GM18909 (cell line): Measurements from ENCODE around the gene PRR15L.

Source experiments
- ATAC-seq: cut with Tn5 transposase; IDR thresholded peaks from one replicate; pipeline ENCODE4 v1.9.1; 2021; ENCODE audit warnings: mild to moderate bottlenecking; ENCODE audit not compliant: unreplicated experiment, poor library complexity

Gene PRR15L

GRCh38 chr17:47966079-47966519, 8.4 kb upstream of the PRR15L start:
- ATAC-seq, result no peak

GRCh38 chr17:47964856-47965255, 7.2 kb upstream of the PRR15L start:
- ATAC-seq, result no peak

GRCh38 chr17:47962901-47963300, 5.2 kb upstream of the PRR15L start:
- no peak for ATAC-seq

- no peak for ATAC-seq
These were observed 3.7 kb upstream of the PRR15L start for GRCh38 chr17:47961406-47961805.

- no peak for ATAC-seq
These were observed 2.4 kb upstream of the PRR15L start for GRCh38 chr17:47959825-47960655.

- no peak for ATAC-seq
These were observed 692 bp downstream of the PRR15L start for GRCh38 chr17:47956791-47957590.

GRCh38 chr17:47955497-47956461, 1.9 kb downstream of the PRR15L start:
- ATAC-seq, result no peak

GRCh38 chr17:47953909-47954308, 3.8 kb downstream of the PRR15L start:
- ATAC-seq, result no peak

- no peak for ATAC-seq
These were observed 5.3 kb downstream of the PRR15L start for GRCh38 chr17:47952171-47953021.

- no peak for ATAC-seq
These were observed 7.2 kb downstream of the PRR15L start for GRCh38 chr17:47950448-47950847.

GRCh38 chr17:47949946-47950345, 7.7 kb downstream of the PRR15L start:
- no peak for ATAC-seq

- peak; percentile 70 for ATAC-seq
These were observed 8.4 kb downstream of the PRR15L start for GRCh38 chr17:47949197-47949759.

GRCh38 chr17:47948706-47949196, 8.9 kb downstream of the PRR15L start:
- no peak for ATAC-seq

- ATAC-seq, result peak; percentile 64
These were observed 10.7 kb downstream of the PRR15L start for GRCh38 chr17:47946929-47947397.

GRCh38 chr17:47946516-47946915, 11.2 kb downstream of the PRR15L start:
- no peak for ATAC-seq

GRCh38 chr17:47945529-47946508, 11.9 kb downstream of the PRR15L start:
- no peak for ATAC-seq

- no peak for ATAC-seq
These were observed 12.6 kb downstream of the PRR15L start for GRCh38 chr17:47945080-47945479.

- no peak for ATAC-seq
These were observed 15.1 kb downstream of the PRR15L start for GRCh38 chr17:47942568-47942967.
